ENCODE measurements around the gene HNRNPA3. TPM values are rescaled to one million over a fixed set of nuclear protein-coding genes. Genes with fewer than 3 reads are reported as not detected.
"Not testable (repeated sequence)": the region's sequence is repeated elsewhere in the genome, so short reads cannot be mapped to it uniquely, and the experiment has no call there.

The HNRNPA3 gene
- total RNA-seq, 4 donors from 2014 or later: 56.4 to 256 (median 107) TPM

- Histone ChIP-seq H3K4me3 (peak overlapping the region; percentile 86 to 95), H3K27me3 (no peaks in the 10 kb centered on the region), H3K36me3 (no peaks in the 10 kb centered on the region), H3K9me3 (no peaks in the 10 kb centered on the region), H3K27ac (peak overlapping the region; percentile 99 to 100), H3K4me1 (peaks cover 3 to 17% of the 10 kb centered on the region in 2 donors)
- intact Hi-C loops (cut with DNase I; ENCODE audit: low total_unique reads): loop anchor here (5.0 kb wide), 1 partner anchor 49 kb away; the partner anchor contains the start of gene NFE2L2
- peak; percentile 89 to 92 for DNase-seq
- TF ChIP-seq CTCF (IDR thresholded peaks at IDR 0.05): no peak
- TF ChIP-seq POLR2A (IDR thresholded peaks at IDR 0.05): no peak
These were observed 580 bp downstream of the HNRNPA3 start for GRCh38 chr2:177212891-177213856.

GRCh38 chr2:177217247-177217843 is 4.8 kb downstream of the HNRNPA3 start:
- no peak for TF ChIP-seq POLR2A (IDR thresholded peaks at IDR 0.05)
- Histone ChIP-seq H3K27ac (no peak overlapping the region), H3K36me3 (no peaks in the 10 kb centered on the region), H3K27me3 (no peaks in the 10 kb centered on the region), H3K9me3 (no peaks in the 10 kb centered on the region), H3K4me3 (no peak overlapping the region), H3K4me1 (peaks cover 10 to 21% of the 10 kb centered on the region in 2 donors)
- no peak for DNase-seq
- intact Hi-C loops (cut with DNase I; ENCODE audit: low total_unique reads): no loop called here

- H3K36me3 ChIP-seq; H3K4me3 ChIP-seq; H3K27ac ChIP-seq; H3K9me3 ChIP-seq; intact Hi-C loops (cut with DNase I; ENCODE audit: low total_unique reads); DNase-seq; H3K27me3 ChIP-seq: not testable (repeated sequence)
- peaks cover 10 to 15% of the 10 kb centered on the region in 2 donors for H3K4me1 ChIP-seq
These were observed 7.2 kb downstream of the HNRNPA3 start for GRCh38 chr2:177219787-177220186.

DNA sequence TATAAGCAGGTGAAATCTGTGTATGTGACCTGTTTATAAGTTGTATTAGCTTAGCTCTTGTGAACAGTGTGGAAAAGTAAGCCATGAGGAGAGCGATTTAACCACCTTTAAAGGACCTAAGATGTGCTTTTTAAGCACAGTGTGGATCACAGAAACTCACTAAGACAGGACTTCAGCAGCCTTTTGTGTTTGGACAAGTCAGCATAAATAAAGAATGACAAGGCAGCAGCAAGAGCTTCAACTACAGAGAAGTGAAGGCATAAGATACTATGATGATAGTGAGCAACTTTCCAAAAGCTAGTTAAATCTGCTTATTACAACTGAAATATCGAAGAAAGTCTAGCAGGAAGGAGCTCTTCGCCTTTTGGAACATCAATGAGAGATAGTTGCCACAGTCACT is 8.9 kb downstream of the HNRNPA3 start:
- no peak overlapping the region for H3K4me3 ChIP-seq
- no peak for TF ChIP-seq CTCF (IDR thresholded peaks at IDR 0.05)
- TF ChIP-seq POLR2A (IDR thresholded peaks at IDR 0.05): no peak
- no peaks in the 10 kb centered on the region for H3K9me3 ChIP-seq
- H3K27me3 ChIP-seq: no peaks in the 10 kb centered on the region
- no peaks in the 10 kb centered on the region for H3K36me3 ChIP-seq
- no peak overlapping the region for H3K27ac ChIP-seq
- intact Hi-C loops (cut with DNase I; ENCODE audit: low total_unique reads): no loop called here
- DNase-seq: no peak
- peaks cover 6 to 10% of the 10 kb centered on the region in 2 donors for H3K4me1 ChIP-seq

DNA sequence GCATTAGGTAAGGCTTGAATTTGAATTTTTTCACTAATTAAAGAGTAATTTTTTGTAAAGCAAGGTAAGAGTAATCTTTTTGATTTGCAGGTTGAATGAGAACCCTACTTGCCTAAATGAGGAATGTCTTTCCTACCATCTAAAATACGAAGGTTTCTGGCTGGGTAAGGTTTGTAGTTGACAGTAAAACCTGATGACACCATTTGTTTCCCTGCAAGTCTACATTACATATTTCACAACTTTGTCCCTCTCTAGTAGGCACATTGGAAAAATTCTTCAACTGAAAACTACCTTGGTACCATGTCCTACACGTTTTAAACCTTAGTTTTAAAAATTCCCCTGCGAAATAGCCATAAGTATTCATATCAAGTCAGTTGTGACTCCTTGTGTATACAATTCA is 9.4 kb downstream of the HNRNPA3 start:
- no peak overlapping the region for H3K4me3 ChIP-seq
- no peaks in the 10 kb centered on the region for H3K9me3 ChIP-seq

DNA sequence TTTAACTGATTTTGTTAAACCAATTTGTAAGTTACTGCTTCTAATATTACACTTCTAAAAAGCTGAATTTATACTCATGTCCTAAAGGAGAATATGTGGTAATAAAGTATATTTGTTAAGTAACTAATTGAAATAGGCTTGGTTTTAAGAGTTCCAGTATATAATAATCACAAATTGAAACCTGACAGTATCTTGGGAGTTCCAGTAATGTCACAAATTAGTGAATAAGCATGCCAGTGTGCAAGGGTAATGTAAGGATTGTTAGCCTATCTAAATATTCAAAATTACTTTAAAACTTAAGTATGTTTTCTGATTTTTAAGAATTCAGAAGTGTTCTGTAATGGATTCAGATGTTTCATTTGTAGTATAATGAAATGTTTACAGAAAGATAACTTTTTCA is 10.8 kb downstream of the HNRNPA3 start:
- H3K27me3 ChIP-seq; H3K9me3 ChIP-seq; H3K36me3 ChIP-seq; H3K4me1 ChIP-seq; intact Hi-C loops (cut with DNase I; ENCODE audit: low total_unique reads); DNase-seq; H3K27ac ChIP-seq; H3K4me3 ChIP-seq: not testable (repeated sequence)

More for the DNA sequence above, 9.4 kb downstream of the HNRNPA3 start:
- Histone ChIP-seq H3K4me1 (peaks cover 4 to 10% of the 10 kb centered on the region in 2 donors), H3K27me3 (no peaks in the 10 kb centered on the region), H3K27ac (no peak overlapping the region), H3K36me3 (no peaks in the 10 kb centered on the region)
- TF ChIP-seq CTCF (IDR thresholded peaks at IDR 0.05): no peak
- TF ChIP-seq POLR2A (IDR thresholded peaks at IDR 0.05): no peak
- DNase-seq: no peak
- intact Hi-C loops (cut with DNase I; ENCODE audit: low total_unique reads): no loop called here

Measured in uterus (tissue), 4 donors.